AG04449 (cell line): Measurements from ENCODE around the gene CINP.

Source experiments
- CTCF ChIA-PET: fragments of 350-600 bp; formaldehyde crosslinking; extraction: SDS; loops from one replicate; lab custom pipeline; 2021; ENCODE audit warnings: antibody characterized with exemption; lab: Yijun Ruan, JAX
- POLR2A ChIA-PET: fragments of 400-600, 350-600 bp; formaldehyde crosslinking; extraction: SDS; loops from one replicate; lab custom pipeline; 2020; ENCODE audit warnings: antibody characterized with exemption, inconsistent platforms; lab: Yijun Ruan, JAX
- DNase-seq: peaks from one replicate; pipeline ENCODE4 v3.0.0-alpha.2; 2010; ENCODE audit warnings: low read depth, low spot score
- H3K4me3 ChIP-seq: 2 replicates; pipeline ENCODE4 v1.5.1; 2011; ENCODE audit warnings: low read depth, mild to moderate bottlenecking, control low read depth, low read length
- TF ChIP-seq, protein P1 (sequence below): IDR thresholded peaks from one replicate; pipeline ENCODE4 v1.5.1; 2011; ENCODE audit warnings: mild to moderate bottlenecking, moderate library complexity, low read length, control low read depth, inconsistent platforms; ENCODE audit not compliant: insufficient read depth; ENCODE audit errors: missing control alignments

Gene CINP

GRCh38 chr14:102317564-102318248 is 45.0 kb downstream of the CINP start:
- TF ChIP-seq, protein P1, sequence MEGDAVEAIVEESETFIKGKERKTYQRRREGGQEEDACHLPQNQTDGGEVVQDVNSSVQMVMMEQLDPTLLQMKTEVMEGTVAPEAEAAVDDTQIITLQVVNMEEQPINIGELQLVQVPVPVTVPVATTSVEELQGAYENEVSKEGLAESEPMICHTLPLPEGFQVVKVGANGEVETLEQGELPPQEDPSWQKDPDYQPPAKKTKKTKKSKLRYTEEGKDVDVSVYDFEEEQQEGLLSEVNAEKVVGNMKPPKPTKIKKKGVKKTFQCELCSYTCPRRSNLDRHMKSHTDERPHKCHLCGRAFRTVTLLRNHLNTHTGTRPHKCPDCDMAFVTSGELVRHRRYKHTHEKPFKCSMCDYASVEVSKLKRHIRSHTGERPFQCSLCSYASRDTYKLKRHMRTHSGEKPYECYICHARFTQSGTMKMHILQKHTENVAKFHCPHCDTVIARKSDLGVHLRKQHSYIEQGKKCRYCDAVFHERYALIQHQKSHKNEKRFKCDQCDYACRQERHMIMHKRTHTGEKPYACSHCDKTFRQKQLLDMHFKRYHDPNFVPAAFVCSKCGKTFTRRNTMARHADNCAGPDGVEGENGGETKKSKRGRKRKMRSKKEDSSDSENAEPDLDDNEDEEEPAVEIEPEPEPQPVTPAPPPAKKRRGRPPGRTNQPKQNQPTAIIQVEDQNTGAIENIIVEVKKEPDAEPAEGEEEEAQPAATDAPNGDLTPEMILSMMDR: no peak
- ChIA-PET CTCF (interaction anchor here (0.8 to 8.1 kb wide), 18 partner anchors 8 to 356 kb away, joined by 3 to 113 read pairs (median 4); partner anchors contain the start of gene MOK), POLR2A (no interaction called here)
- DNase-seq: no peak
- peak overlapping the region; percentile 64 for H3K4me3 ChIP-seq

DNA sequence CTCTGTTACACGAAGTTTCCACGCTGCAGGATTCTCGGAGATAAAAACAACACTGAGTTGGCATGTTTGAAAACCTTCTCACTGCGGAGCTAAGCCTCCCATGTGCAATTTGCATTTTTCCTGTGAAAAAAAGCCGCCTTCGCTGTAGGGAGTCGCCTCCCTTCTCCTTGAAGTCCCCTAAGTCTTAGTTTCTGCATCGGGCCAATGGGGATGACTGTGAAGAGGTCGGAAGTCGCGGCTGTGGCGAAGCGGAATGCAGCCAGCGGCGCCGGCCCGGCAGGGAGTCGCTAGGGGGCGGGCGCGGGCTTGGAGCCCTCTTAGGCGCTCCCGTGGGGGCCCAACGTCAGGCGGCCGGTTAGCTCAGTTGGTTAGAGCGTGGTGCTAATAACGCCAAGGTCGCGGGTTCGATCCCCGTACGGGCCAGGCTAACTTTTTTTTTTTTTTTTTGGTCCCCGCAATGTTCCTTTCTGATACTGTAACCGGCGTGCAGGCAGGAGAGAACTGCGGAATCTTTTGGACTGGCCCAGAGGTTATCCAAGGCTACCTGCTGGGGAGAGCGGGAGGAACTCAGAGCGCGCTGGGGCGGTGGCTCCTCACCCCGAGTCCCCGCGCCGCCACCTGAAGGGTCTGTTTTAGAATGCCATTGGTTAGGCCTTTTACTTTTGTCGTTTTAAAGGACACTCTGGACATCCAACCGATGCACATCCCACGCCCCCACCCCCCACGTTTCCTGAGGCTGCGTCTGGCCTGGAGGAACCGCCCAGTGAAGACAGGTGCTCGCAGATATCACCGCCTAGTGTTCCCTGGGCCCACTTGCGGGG is 45.7 kb downstream of the CINP start:
- TF ChIP-seq, protein P1: peak; percentile 94
- H3K4me3 ChIP-seq: peak overlapping the region; percentile 64
- CTCF ChIA-PET: interaction anchor here (0.6 to 8.1 kb wide), 26 partner anchors 9 to 481 kb away, joined by 3 to 113 read pairs (median 4); partner anchors contain the start of genes DYNC1H1 and MOK
- POLR2A ChIA-PET: no interaction called here
- no peak for DNase-seq

DNA sequence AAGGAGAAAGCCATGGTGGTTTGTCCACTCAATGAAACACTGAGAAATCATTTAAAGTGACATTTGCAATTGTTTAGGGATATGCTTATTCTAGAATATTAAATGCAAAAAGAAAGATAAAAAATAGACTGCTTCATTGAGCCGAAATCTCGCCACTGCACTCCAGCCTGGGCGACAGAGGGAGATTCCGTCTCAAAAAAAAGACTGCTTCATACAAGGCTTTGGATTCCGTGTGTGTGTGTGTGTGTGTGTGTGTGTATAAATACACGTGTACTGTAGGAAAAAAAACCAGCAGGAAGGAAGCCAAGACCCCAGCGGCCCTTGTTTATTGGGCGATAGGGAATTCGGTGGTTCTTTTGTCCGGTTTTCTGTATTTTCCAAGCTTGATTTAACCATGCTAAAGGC is 46.4 kb downstream of the CINP start:
- no peak for DNase-seq
- CTCF ChIA-PET: interaction anchor here (0.6 to 8.1 kb wide), 22 partner anchors 8 to 480 kb away, joined by 3 to 113 read pairs (median 4); partner anchors contain the start of genes DYNC1H1 and MOK
- H3K4me3 ChIP-seq: peak overlapping the region; percentile 55
- POLR2A ChIA-PET: no interaction called here
- TF ChIP-seq, protein P1: no peak

DNA sequence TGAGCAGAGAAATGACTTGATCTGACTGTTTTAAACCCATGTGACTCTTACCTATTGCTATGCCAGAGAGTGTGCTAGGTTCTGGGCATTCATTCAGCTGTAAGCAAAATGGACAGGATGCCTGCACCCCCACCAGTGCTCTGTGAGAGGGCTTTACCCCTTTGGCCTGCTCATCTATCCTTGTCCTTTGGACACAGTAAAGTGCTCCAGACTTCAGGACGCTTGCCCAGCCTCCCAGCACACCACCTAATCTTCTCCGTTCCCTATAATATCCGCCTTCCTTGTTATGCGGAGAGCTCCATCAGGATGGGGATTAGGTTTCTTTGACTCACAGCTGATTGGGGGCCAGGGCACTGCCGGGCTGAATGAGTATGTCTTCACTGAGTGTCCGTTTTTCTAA is 47.6 kb downstream of the CINP start:
- DNase-seq: no peak
- TF ChIP-seq, protein P1: no peak
- ChIA-PET CTCF (interaction anchor here (0.7 to 8.1 kb wide), 41 partner anchors 8 to 609 kb away, joined by 3 to 113 read pairs (median 6); partner anchors contain the start of gene MOK), POLR2A (interaction anchor here (0.6 to 1.3 kb wide), 2 partner anchors 219 to 228 kb away, joined by 3 read pairs; no protein-coding TSS in a partner anchor)
- H3K4me3 ChIP-seq: no peak overlapping the region

GRCh38 chr14:102314242-102315011 is 48.3 kb downstream of the CINP start:
- TF ChIP-seq, protein P1: peak; percentile 98
- CTCF ChIA-PET: interaction anchor here (0.7 to 8.1 kb wide), 63 partner anchors 7 to 608 kb away, joined by 3 to 113 read pairs (median 4); partner anchors contain the start of gene MOK
- peak overlapping the region; percentile 59 for H3K4me3 ChIP-seq
- no peak for DNase-seq
- POLR2A ChIA-PET: interaction anchor here (0.7 to 1.3 kb wide), 2 partner anchors 10 to 218 kb away, joined by 3 read pairs; partner anchors contain the start of gene MOK
